ENCODE results near the gene EOLA2. TPM values are rescaled to one million over a fixed set of nuclear protein-coding genes. Genes with fewer than 3 reads are reported as not detected.

The EOLA2 gene
- total and polyA plus RNA-seq, 9 of the 15 experiments (the other 6 are each of a cell fraction or from before 2014, with no cell fraction given): 27.7 to 61.5 (median 44.3) TPM

GRCh38 chrX:149939905-149940673 lies 1.8 kb upstream of the EOLA2 start (continued):
- TF ChIP-seq, protein P1, sequence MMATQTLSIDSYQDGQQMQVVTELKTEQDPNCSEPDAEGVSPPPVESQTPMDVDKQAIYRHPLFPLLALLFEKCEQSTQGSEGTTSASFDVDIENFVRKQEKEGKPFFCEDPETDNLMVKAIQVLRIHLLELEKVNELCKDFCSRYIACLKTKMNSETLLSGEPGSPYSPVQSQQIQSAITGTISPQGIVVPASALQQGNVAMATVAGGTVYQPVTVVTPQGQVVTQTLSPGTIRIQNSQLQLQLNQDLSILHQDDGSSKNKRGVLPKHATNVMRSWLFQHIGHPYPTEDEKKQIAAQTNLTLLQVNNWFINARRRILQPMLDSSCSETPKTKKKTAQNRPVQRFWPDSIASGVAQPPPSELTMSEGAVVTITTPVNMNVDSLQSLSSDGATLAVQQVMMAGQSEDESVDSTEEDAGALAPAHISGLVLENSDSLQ (IDR thresholded peaks at IDR 0.05): peak; percentile 47
- TF ChIP-seq ZNF511 (CRISPR knock-in tag; IDR thresholded peaks at IDR 0.05) (no peak), CREM (IDR thresholded peaks at IDR 0.05; ENCODE audit: low read depth) (peak; percentile 51), ZNF778 (CRISPR knock-in tag; IDR thresholded peaks at IDR 0.05) (no peak), HINFP (tag; conservative IDR thresholded peaks at IDR 0.05; ENCODE audit: low read depth) (no peak), KDM1A (IDR thresholded peaks at IDR 0.05) (no peak), SRSF1 (IDR thresholded peaks at IDR 0.05; ENCODE audit: low read depth, low read length) (peak; percentile 94), CBFB (CRISPR knock-in tag; IDR thresholded peaks at IDR 0.05) (no peak), NFIX (CRISPR knock-in tag; IDR thresholded peaks at IDR 0.05; ENCODE audit: low read depth) (no peak), SNIP1 (IDR thresholded peaks at IDR 0.05; ENCODE audit: low read depth) (0 out of 2 replicates have a peak, but pooled peaks have one; percentile 54), NUFIP1 (IDR thresholded peaks at IDR 0.05; ENCODE audit: partially characterized antibody) (no peak), MITF (IDR thresholded peaks at IDR 0.05) (no peak), CTCF (IDR thresholded peaks at IDR 0.05 in 2 of 3, conservative IDR thresholded peaks at IDR 0.05 in 1 of 3; ENCODE audit: insufficient read depth in 2 of 3, low read depth in 1 of 3, low read length in 3 of 3) (no peak), KDM5B (IDR thresholded peaks at IDR 0.05; ENCODE audit: insufficient replicate concordance, low read depth, low read length) (no peak)

Measured in K562 (cell line).